Peyer's patch (tissue), 4 donors: ENCODE measurements around the gene GPHB5. TPM values are rescaled to one million over a fixed set of nuclear protein-coding genes. Genes with fewer than 3 reads are reported as not detected.

ENCODE experiments used
- DNase-seq, 3 donors: peaks; one replicate each; pipeline ENCODE4 v3.0.0-alpha.2; 2017 to 2019
- H3K27ac ChIP-seq, 4 donors: fragments of 200-600 bp; sonication (generic); one replicate each; pipeline ENCODE4 v1.5.1; 2016 to 2019
- H3K27me3 ChIP-seq, 2 donors: fragments of 200-600 bp; sonication (generic); one replicate each; pipeline ENCODE4 v1.5.1; 2019
- H3K36me3 ChIP-seq, 3 donors: fragments of 200-600 bp; sonication (generic); one replicate each; pipeline ENCODE4 v1.5.1; 2016 to 2019
- H3K4me1 ChIP-seq, 4 donors: fragments of 200-600 bp; sonication (generic); one replicate each; pipeline ENCODE4 v1.5.1; 2016 to 2019
- H3K4me3 ChIP-seq, 4 donors: fragments of 200-600 bp; sonication (generic); 1 replicate in 3 of 4; 2 replicates in 1 of 4; pipeline ENCODE4 v1.5.1; 2016 to 2019; ENCODE audit warnings: mild to moderate bottlenecking in 1 of 4
- H3K9me3 ChIP-seq, 4 donors: fragments of 200-600 bp; sonication (generic); one replicate each; pipeline ENCODE4 v1.5.1; 2016 to 2019; ENCODE audit warnings: mild to moderate bottlenecking in 1 of 4
- CTCF ChIP-seq, 6 experiments: fragments of 450-650 bp in 4 of 6; fragments of 200-600 bp in 2 of 6; sonication (generic) in 1 of 6; IDR thresholded peaks; one replicate each; pipeline ENCODE4 v1.5.1; 2017 to 2019; ENCODE audit warnings: antibody characterized with exemption in 6 of 6, mild to moderate bottlenecking in 3 of 6, moderate library complexity in 1 of 6
- POLR2A ChIP-seq, 2 donors: fragments of 450-650 bp; IDR thresholded peaks; one replicate each; pipeline ENCODE4 v1.5.1; 2017; ENCODE audit warnings: antibody characterized with exemption in 2 of 2, mild to moderate bottlenecking in 2 of 2, moderate library complexity in 2 of 2
- total RNA-seq, 4 donors: library from RNA; depleted of rRNA; stranded (reverse); fragments of >200 nt; gene quantifications; one replicate each; pipeline ENCODE4 v1.1.0, GENCODE V29; 2016

The GPHB5 gene
- total RNA-seq, 4 donors from 2014 or later: not detected

GRCh38 chr14:63345826-63346225 lies 27.1 kb upstream of the GPHB5 start:
- no peak overlapping the region for H3K27ac ChIP-seq
- TF ChIP-seq CTCF (IDR thresholded peaks at IDR 0.05): no peak
- no peak for TF ChIP-seq POLR2A (IDR thresholded peaks at IDR 0.05)
- DNase-seq: no peak

GRCh38 chr14:63344336-63344735 lies 25.6 kb upstream of the GPHB5 start:
- Histone ChIP-seq H3K4me1 (no peaks in the 10 kb centered on the region), H3K4me3 (no peak overlapping the region), H3K27ac (no peak overlapping the region), H3K36me3 (no peaks in the 10 kb centered on the region), H3K27me3 (no peaks in the 10 kb centered on the region), H3K9me3 (no peaks in the 10 kb centered on the region)
- TF ChIP-seq POLR2A (IDR thresholded peaks at IDR 0.05) (no peak), CTCF (IDR thresholded peaks at IDR 0.05) (no peak)
- DNase-seq: no peak

More at GRCh38 chr14:63345826-63346225, 27.1 kb upstream of the GPHB5 start:
- H3K36me3 ChIP-seq: no peaks in the 10 kb centered on the region
- H3K4me3 ChIP-seq: no peak overlapping the region
- no peaks in the 10 kb centered on the region for H3K9me3 ChIP-seq
- no peaks in the 10 kb centered on the region for H3K4me1 ChIP-seq
- H3K27me3 ChIP-seq: no peaks in the 10 kb centered on the region

- Histone ChIP-seq H3K27ac (no peak overlapping the region), H3K4me1 (no peaks in the 10 kb centered on the region), H3K9me3 (no peaks in the 10 kb centered on the region), H3K36me3 (no peaks in the 10 kb centered on the region), H3K4me3 (no peak overlapping the region), H3K27me3 (no peaks in the 10 kb centered on the region)
- no peak for TF ChIP-seq CTCF (IDR thresholded peaks at IDR 0.05)
- no peak for TF ChIP-seq POLR2A (IDR thresholded peaks at IDR 0.05)
- DNase-seq: no peak
These were observed 25.1 kb upstream of the GPHB5 start for GRCh38 chr14:63343878-63344277.

GRCh38 chr14:63342371-63342770 lies 23.6 kb upstream of the GPHB5 start:
- Histone ChIP-seq H3K27me3 (no peaks in the 10 kb centered on the region), H3K27ac (no peak overlapping the region), H3K4me3 (no peak overlapping the region), H3K36me3 (no peaks in the 10 kb centered on the region), H3K4me1 (no peaks in the 10 kb centered on the region), H3K9me3 (no peaks in the 10 kb centered on the region)
- TF ChIP-seq CTCF (IDR thresholded peaks at IDR 0.05) (no peak), POLR2A (IDR thresholded peaks at IDR 0.05) (no peak)
- DNase-seq: no peak

- H3K36me3 ChIP-seq: no peaks in the 10 kb centered on the region
- H3K27me3 ChIP-seq: no peaks in the 10 kb centered on the region
- no peaks in the 10 kb centered on the region for H3K4me1 ChIP-seq
- DNase-seq: no peak
- H3K27ac ChIP-seq: no peak overlapping the region
- no peaks in the 10 kb centered on the region for H3K9me3 ChIP-seq
- H3K4me3 ChIP-seq: no peak overlapping the region
- no peak for TF ChIP-seq CTCF (IDR thresholded peaks at IDR 0.05)
These were observed 10.3 kb upstream of the GPHB5 start for GRCh38 chr14:63328787-63329737.
